Suppressor macrophage treated with lipopolysaccharide for 1 hour (primary cell): ENCODE data around the gene MORC4.
"Not testable (repeated sequence)": the region's sequence is repeated elsewhere in the genome, so short reads cannot be mapped to it uniquely, and the experiment has no call there.

Source experiments
- DNase-seq, 3 donors: peaks; one replicate each; pipeline ENCODE4 v3.0.0-alpha.2; 2020 to 2022

MORC4 gene

GRCh38 chrX:107000013-107000515 lies at the start of gene MORC4:
Gene MORC4, minus strand, starts transcription at chrX:107000212. Its CDS starts 243 bp downstream, at chrX:106999969.
- peak; percentile 47 to 70 (median 50) for DNase-seq

DNA sequence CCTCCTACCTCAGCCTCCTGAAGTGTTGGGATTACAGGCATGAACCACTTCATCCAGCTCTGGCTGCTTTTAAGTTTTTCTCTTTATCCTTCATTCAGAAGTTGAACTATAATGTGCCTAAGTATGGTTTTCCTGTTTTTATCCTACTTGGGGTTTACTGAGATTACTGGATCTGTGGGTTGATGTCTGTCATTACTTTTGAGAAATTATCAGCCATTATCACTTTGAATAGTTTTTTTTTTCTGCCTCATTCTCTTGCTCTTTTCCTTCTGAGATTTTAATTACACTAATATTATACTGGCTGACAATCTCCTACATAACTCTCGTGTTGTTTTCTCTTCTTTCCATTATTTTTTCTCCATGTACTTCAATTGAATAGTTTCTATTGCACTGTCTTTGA lies 47.6 kb upstream of the MORC4 start:
- no peak for DNase-seq

DNA sequence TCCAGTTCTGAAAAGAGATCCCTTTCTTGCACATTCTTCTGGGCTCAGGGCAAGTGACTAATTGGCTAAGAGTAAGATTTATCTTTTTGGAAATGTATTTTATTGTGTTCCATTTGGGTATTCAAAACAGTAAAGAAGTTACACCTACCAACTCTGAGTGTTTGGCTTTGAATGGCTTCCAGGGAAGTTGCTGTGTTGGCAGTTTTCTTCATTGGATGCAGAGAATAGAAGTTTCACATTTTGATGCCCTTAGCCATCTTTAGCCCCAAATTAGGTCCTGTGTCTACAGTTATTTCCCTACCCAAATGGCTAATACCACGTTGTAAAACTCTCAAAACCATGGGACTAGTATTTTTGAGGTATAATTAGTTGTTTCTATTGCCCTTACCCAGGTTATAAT lies 29.7 kb upstream of the MORC4 start:
- DNase-seq: no peak

DNA sequence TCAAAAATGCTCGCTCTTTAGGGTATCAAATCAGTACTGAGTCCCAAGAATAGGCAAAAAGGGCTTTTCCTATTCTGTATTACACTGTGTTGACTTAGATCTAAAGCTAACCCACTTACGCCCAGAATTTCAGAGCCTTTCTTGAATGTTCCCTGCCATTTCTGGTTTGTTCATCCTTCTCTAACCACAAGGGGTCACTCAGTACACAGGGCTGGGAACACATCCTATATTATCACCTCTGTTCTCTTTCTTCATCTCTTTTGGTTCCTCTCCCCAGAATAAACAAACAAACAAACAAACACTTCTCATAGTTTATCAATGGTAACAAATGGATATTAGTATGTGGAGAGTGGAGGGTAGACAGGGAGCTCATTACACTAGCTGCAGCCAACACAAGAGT lies 25.5 kb upstream of the MORC4 start:
- peak; percentile 23 to 31 (median 29) for DNase-seq

DNA sequence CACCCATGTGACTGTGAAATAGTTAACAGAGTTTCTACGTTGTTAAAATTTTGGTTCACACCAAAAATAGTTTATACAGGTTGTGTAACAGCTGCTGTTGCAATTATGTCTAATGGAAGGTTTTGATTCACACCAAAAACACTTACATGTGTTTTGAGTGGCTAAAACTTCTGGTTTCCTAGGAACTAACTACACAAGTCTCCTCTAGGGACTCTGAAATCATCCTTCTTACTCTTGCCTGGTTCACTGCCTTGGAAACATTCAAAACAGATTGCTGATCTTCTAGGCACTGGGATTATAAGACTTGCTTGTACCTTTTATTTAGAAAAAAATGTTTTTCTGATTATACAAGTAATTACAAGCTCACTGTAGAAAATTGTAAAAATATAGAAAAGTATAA lies 14.9 kb upstream of the MORC4 start:
- no peak for DNase-seq

DNA sequence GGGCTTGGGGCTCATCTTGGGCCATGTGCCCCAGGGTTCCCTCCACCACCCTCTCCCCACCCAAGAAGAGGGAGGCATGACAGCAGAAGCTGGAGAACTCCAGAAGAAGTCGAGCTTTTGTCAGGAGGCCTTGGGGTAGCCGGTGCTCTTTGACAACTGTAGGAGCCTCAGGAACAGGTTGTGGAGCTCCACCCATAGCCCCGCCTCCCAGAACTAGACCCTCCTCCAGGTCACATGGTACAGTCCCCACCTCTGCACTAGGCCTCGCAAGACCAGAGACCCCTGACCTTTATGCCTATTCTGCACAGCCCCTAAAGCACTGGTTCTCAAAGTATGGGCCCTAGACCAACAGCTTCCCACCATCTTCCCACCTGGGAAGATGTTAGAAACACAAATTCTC lies 8.0 kb upstream of the MORC4 start:
- no peak for DNase-seq

DNA sequence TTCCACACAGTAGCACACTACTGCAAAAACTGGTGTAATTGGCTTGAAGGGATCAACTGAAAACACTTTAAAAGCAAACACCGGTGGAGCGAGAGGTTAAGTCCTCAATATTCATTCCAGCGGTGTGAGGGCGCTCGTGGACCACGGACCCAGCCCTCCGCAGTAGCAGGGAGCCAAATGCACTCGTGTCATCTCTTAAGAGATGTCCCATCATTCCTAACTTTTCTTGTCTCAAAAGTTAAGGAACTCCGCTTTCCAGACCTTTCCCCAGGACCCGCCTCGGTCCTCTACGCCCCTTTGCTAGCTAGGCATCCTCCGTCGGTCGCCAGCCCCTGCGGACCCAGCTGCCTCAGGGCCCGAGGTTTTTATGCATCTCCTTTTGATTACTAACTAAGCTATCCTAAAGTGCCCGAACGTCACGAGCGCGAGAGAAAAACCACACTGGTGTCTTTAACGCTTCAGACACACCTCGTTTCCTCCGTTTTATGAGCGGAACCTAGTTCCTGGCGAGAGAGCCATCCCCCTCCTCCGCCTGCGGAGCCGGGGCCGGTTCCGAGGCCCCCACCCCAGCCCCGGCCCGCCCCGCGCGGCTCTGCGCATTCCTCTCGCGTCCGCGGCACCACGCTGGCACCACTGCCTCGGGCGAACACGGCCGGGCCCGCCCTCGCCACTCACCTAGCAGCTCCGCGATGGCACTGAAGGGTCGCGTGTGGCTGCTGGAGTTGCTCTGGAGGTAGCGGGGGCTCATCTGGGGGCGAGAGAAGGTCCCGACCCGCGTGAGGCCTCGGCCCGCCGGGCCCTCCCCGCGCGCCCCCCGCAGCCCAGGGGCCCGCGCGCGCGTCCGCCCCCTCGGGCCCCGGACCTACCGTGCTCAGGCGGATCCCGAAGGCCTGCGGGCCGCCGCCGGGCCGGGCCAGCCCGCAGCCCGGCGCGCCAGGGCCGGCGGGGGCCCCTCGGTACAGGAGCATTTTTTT lies 723 bp downstream of the MORC4 start:
- DNase-seq: peak; percentile 20 to 34 (median 26)

DNA sequence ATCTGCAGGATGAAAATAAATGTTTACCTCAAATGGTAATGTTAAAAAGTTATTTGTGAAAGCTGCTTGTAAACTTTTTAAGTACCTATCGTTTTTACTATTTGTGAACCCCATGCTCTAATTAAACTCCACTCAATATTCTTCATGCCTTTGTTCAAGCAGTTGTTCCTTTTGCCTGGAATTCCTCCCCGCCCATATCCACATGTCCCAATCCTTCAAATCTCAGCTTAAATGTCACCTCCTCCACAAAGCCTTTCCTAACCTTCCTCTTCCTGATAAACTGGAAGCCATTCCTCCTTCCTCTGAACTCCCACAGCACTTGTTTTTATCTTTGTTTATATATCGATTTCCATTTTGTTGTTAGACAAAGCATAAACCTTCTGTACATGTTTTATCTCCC lies 2.4 kb downstream of the MORC4 start:
- DNase-seq: no peak

- DNase-seq: no peak
These were observed 4.3 kb downstream of the MORC4 start for GRCh38 chrX:106995678-106996077.

DNA sequence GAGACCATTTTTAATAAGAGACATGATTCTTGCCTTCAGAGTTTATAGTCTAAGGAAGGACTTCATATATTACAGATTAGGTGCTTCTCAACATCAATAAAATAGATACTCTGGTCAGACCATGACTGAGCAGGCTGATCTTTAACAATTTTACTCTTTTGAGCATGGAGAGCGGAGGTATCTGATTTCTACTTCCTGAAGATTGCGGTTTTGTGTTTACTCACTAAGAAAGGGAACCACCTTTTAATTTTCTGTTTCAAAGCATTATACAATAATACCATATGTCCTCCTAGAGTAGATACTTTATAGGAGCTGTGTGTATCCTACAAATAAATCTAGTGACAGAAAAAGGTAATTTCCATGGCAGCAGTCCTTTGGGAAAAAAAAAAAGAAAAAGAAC lies 12.5 kb downstream of the MORC4 start:
- no peak for DNase-seq

DNA sequence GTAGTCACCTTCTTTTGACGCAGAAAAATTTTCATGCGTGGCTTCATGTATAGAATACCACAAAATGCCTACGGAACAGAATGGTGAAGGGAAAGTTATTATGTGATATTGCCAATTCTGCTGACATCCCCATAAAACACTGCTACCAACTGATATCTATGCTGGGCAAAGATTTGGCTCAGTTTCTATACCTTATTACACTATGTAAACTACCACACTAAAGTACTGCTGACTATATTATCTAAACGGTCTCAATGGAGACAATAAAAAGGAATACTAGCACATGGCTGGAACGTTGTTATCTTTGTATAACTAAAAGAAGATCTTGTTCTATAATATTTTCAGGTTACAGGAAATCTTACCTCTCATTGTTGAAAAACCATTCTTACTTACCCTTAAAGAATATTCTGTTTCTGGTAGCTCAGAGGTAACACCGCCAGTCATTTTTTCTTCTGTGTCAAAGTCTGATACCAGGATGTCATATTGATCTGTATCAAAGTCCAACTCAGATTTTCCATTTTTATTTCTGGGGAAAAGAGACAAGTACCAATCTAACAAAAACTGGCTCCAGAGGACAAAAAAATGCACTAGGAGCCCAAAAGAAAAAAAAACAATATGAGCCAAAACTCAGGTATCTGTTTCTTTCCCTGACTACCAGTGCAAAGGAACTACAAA lies 18.9 kb downstream of the MORC4 start:
- DNase-seq: no peak

DNA sequence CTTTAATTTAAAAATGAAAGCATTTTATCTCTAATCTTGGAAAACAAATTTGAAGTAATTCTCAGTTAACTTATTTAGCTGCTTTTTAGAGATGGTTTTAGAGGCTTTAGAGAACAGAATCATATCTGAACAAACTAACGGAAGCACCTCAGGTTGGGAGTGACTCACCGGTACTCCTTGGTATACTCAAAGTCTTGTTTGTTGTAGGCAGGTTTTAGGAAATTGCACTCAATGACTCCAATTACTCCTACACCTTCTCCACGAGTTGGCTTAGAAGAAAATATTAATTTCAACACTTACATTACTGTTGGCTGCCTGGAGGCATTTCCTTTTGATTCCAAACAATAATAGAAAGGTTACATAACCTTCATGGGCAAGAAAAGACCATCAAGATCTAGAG lies 23.6 kb downstream of the MORC4 start:
- no peak for DNase-seq

DNA sequence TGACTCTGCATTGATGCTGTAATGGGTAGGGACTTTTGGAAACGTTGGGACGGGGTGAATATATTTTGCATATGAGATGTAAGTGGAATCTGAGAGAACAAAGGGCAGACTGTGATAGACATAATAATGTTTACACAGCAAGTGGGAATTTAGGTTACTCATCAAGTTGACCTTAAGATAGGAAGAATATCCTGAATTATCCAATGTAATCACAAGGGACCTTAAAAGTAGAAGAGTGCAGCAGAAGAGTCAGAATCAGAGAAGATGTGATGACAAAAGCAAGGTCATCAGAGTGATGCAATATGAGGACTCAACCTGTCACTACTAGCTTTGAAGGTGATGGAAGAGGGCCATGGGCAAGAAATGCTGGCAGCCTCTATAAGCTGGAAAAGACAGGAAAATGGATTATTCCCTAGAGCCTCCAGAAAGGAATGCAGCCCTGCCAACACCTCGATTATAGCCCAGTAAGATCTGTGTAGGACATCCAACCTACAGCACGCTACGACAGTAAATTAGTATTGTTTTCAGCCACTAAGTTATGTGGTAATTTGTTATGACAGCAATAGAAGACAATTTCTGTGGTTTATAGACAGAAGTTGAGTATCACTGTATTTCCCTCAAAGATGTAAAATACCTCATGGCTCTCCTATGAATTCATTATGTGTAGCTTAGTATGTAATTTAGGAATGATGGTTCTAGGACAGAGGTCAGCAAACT lies 26.4 kb downstream of the MORC4 start:
- DNase-seq: no peak

DNA sequence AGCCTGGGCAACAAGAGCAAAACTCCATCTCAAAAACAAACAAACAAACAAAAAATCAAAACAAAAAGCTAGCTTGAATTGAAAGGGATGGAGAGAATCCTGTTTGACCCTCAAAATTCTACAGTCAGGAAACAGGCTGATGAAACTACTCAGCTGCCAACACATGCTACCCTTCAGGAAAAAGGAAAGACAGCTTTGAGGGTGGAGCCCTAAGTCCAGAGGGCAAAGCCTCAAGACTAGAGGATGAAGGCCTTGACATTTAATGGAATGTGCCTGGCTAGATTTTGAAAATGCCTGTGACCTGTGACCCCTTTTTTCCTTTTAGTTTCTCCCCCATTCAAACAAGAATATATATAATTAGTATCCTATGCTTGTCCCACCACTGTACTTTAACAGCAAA lies 27.1 kb downstream of the MORC4 start:
- DNase-seq: no peak

DNA sequence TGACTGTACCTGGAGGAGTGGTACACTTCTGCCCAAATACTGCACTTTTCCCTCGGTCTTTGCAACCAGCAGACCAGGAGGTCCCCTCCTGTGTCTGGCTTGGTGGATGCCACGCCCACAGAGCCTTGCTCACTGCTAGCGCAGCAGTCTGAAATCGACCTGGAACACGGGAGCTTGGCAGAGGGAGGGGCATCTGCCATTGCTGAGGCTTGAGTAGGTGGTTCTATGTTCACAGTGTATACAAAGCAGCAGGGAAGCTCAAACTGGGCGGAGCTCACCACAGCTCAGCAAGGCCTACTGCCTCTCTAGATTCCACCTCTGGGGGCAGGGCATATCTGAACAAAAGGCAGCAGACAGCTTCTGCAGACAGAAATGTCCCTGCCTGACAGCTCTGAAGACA lies 33.5 kb downstream of the MORC4 start:
- not testable (repeated sequence) for DNase-seq

DNA sequence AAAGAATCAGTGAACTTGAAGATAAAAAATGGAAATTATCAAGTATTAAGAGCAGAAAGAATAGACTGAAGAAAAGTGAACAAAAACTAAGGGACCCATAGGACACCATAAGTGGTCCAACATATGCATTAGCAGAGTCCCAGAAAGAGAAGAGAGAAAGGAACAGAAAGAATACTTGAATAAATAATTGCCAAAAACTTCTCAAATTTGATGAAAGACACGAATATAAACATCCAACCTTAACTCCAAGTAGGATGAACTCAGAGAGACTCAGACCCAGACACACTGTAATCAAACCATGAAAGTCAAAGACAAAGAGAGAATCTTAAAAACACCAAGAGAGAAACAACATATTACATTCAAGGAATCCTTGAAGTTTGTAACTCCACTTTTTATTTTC lies 35.7 kb downstream of the MORC4 start:
- no peak for DNase-seq

GRCh38 chrX:106963111-106963510 lies 36.9 kb downstream of the MORC4 start:
- DNase-seq: no peak

DNA sequence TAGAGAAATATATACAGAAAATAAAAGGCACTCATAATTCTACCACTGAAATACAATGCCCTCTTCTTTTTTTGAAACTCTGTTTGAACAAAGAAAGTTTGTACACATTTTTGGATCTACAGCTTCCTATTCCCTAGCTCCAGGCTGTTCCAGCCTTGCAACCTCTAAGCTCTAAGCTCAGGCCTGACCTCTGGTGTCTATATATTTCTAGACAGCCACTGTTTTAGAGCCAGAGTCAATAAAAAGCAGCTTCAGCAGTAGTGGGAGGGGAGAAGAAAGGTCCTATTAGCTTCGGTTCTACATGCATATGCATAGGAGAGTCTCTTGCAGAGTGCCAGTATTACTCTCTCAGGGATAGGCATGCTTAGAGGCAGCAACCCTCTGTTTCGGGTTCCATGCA lies 40.1 kb downstream of the MORC4 start:
- no peak for DNase-seq

DNA sequence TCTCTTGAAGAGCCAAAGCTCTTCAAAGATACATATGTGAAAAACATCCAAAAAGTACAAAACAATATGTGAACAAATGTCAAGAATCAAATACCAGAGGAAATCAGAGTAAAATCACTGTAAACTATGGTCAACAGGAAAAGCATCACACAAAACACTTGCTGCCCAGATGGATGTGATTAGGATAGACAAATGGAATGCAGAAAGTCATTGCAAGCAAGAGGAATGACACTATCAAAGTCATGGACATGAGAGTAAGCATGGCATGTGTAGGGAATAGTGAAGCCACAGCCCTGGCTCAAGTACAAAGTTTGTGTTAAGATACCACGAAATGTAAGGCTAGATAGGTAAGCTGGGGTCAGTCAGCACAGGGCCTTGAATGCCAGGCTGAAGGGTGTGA lies 42.2 kb downstream of the MORC4 start:
- no peak for DNase-seq

GRCh38 chrX:106955004-106955772 lies 44.8 kb downstream of the MORC4 start:
- DNase-seq: no peak

DNA sequence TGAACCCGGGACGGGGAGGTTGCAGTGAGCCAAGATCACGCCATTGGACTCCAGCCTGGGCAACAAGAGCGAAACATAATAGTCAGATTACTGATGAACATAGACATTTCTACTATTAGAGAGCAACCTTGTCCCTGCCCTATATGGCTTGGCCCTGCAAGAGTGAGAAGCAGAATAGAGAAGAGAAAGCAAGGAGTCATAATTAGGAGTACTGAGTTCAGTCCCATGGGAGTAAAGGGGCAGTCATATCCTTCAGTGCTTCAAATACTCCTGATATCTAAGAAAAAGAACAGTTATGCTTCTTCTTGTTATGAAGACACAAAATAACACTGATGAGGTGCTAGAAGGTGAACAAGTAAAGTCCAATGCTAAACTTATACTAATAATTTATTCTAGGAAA lies 46.0 kb downstream of the MORC4 start:
- DNase-seq: no peak

DNA sequence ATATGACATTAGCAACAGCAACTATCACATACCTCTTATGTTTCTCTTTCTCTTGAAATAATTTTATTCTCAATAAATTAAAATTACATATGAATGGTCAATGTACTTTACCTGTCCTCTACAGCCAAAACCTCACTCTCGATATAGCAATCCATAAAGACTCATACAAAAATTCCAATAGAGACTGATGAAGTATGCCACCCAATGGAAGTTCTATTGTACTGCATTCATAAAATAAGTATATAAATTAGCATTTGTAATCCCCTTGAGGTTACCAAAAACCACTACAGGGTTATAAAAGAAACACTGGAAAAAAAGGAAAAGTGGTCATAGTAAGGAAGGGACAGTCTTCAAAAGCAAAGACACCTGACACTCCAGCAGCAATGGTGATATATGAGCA lies 47.0 kb downstream of the MORC4 start:
- peak in 2 of 3 donors; percentile 6 to 28 for DNase-seq

- no peak for DNase-seq
These were observed 47.5 kb downstream of the MORC4 start for GRCh38 chrX:106952538-106952937.
